Memory B cell (primary cell): Measurements from ENCODE around the gene RAB3IL1.
"Not testable (repeated sequence)": the region's sequence is repeated elsewhere in the genome, so short reads cannot be mapped to it uniquely, and the experiment has no call there.

ENCODE experiments used
- ATAC-seq: fragments of 150-1000 bp; cut with Tn5 transposase; 2 replicates; pipeline ENCODE4 v1.10.0; 2021; ENCODE audit warnings: low read depth, mild to moderate bottlenecking, moderate library complexity
- DNase-seq, 2 donors: peaks; one replicate each; pipeline ENCODE4 v3.0.0; 2022; ENCODE audit warnings: low spot score in 2 of 2
- H3K27ac Mint-ChIP-seq: one replicate; pipeline ENCODE4 v1.8.0; 2022; ENCODE audit warnings: mild to moderate bottlenecking, moderate library complexity, mixed read lengths
- H3K27me3 Mint-ChIP-seq: one replicate; pipeline ENCODE4 v1.8.0; 2022; ENCODE audit warnings: mixed read lengths
- H3K36me3 Mint-ChIP-seq: one replicate; pipeline ENCODE4 v1.8.0; 2022; ENCODE audit warnings: mild to moderate bottlenecking, mixed read lengths
- H3K4me1 Mint-ChIP-seq: one replicate; pipeline ENCODE4 v1.8.0; 2022; ENCODE audit warnings: mixed read lengths
- H3K4me3 Mint-ChIP-seq: one replicate; pipeline ENCODE4 v1.8.0; 2022; ENCODE audit warnings: mild to moderate bottlenecking, moderate library complexity, mixed read lengths
- H3K9me3 Mint-ChIP-seq: one replicate; pipeline ENCODE4 v1.8.0; 2022; ENCODE audit warnings: mixed read lengths

Gene RAB3IL1

GRCh38 chr11:61957021-61957770 lies 39.8 kb upstream of the RAB3IL1 start:
- ATAC-seq (no peak), DNase-seq (no peak)
- H3K27ac Mint-ChIP-seq = no peak overlapping the region

GRCh38 chr11:61956191-61957020 lies 39.0 kb upstream of the RAB3IL1 start:
- no peak overlapping the region for H3K4me3 Mint-ChIP-seq
- H3K36me3 Mint-ChIP-seq = peaks cover 4% of the 10 kb centered on the region
- H3K9me3 Mint-ChIP-seq = no peaks in the 10 kb centered on the region
- DNase-seq (no peak), ATAC-seq (no peak)
- peaks cover 4% of the 10 kb centered on the region for H3K27me3 Mint-ChIP-seq
- peaks cover 21% of the 10 kb centered on the region for H3K4me1 Mint-ChIP-seq
- H3K27ac Mint-ChIP-seq = no peak overlapping the region

More at GRCh38 chr11:61957021-61957770, 39.8 kb upstream of the RAB3IL1 start:
- Mint-ChIP-seq H3K4me1 (peaks cover 27% of the 10 kb centered on the region), H3K27me3 (peaks cover 2% of the 10 kb centered on the region), H3K9me3 (no peaks in the 10 kb centered on the region), H3K4me3 (no peak overlapping the region), H3K36me3 (peaks cover 4% of the 10 kb centered on the region)

GRCh38 chr11:61955422-61956135 lies 38.2 kb upstream of the RAB3IL1 start:
- peaks cover 4% of the 10 kb centered on the region for H3K27me3 Mint-ChIP-seq
- H3K4me3 Mint-ChIP-seq = peak overlapping the region; percentile 67
- H3K27ac Mint-ChIP-seq = no peak overlapping the region
- no peaks in the 10 kb centered on the region for H3K9me3 Mint-ChIP-seq
- peaks cover 23% of the 10 kb centered on the region for H3K4me1 Mint-ChIP-seq
- peaks cover 4% of the 10 kb centered on the region for H3K36me3 Mint-ChIP-seq
- ATAC-seq = peak; percentile 85
- DNase-seq = no peak

- H3K4me1 Mint-ChIP-seq = peaks cover 23% of the 10 kb centered on the region
- H3K27me3 Mint-ChIP-seq = peaks cover 4% of the 10 kb centered on the region
- DNase-seq (no peak), ATAC-seq (peak; percentile 36)
- peak overlapping the region; percentile 65 for H3K4me3 Mint-ChIP-seq
- no peak overlapping the region for H3K27ac Mint-ChIP-seq
- no peaks in the 10 kb centered on the region for H3K9me3 Mint-ChIP-seq
- H3K36me3 Mint-ChIP-seq = peaks cover 4% of the 10 kb centered on the region
These were observed 37.6 kb upstream of the RAB3IL1 start for GRCh38 chr11:61954851-61955421.

GRCh38 chr11:61954106-61954850 lies 36.9 kb upstream of the RAB3IL1 start:
- H3K4me3 Mint-ChIP-seq = no peak overlapping the region

GRCh38 chr11:61953632-61954031 lies 36.3 kb upstream of the RAB3IL1 start:
- peaks cover 16% of the 10 kb centered on the region for H3K4me1 Mint-ChIP-seq
- H3K9me3 Mint-ChIP-seq, H3K27ac Mint-ChIP-seq, ATAC-seq, H3K36me3 Mint-ChIP-seq, H3K27me3 Mint-ChIP-seq, H3K4me3 Mint-ChIP-seq, DNase-seq: not testable (repeated sequence)

More at GRCh38 chr11:61954106-61954850, 36.9 kb upstream of the RAB3IL1 start:
- Mint-ChIP-seq H3K4me1 (peaks cover 22% of the 10 kb centered on the region), H3K27ac (no peak overlapping the region), H3K9me3 (no peaks in the 10 kb centered on the region), H3K27me3 (peaks cover 4% of the 10 kb centered on the region), H3K36me3 (peaks cover 4% of the 10 kb centered on the region)
- no peak for ATAC-seq
- no peak for DNase-seq

- Mint-ChIP-seq H3K27ac (no peak overlapping the region), H3K4me1 (peaks cover 12% of the 10 kb centered on the region), H3K36me3 (no peaks in the 10 kb centered on the region), H3K9me3 (no peaks in the 10 kb centered on the region), H3K27me3 (peaks cover 4% of the 10 kb centered on the region), H3K4me3 (no peak overlapping the region)
- ATAC-seq (no peak), DNase-seq (no peak)
These were observed 35.5 kb upstream of the RAB3IL1 start for GRCh38 chr11:61952882-61953281.

- Mint-ChIP-seq H3K27ac (no peak overlapping the region), H3K36me3 (no peaks in the 10 kb centered on the region), H3K4me3 (no peak overlapping the region), H3K9me3 (no peaks in the 10 kb centered on the region), H3K4me1 (peaks cover 17% of the 10 kb centered on the region), H3K27me3 (peaks cover 4% of the 10 kb centered on the region)
- ATAC-seq (no peak), DNase-seq (no peak)
These were observed 34.2 kb upstream of the RAB3IL1 start for GRCh38 chr11:61951484-61952135.

GRCh38 chr11:61950035-61950547 lies 32.7 kb upstream of the RAB3IL1 start, which contains the start of gene BEST1:
BEST1 (plus strand) TSS chr11:61950351; CDS start chr11:61951807, 1,456 bp downstream.
- Mint-ChIP-seq H3K4me3 (no peak within 1 kb of the TSS), H3K4me1 (peaks cover 10% of the 10 kb centered on the region), H3K36me3 (no peaks in the 10 kb centered on the region), H3K27me3 (peaks cover 4% of the 10 kb centered on the region), H3K9me3 (no peaks in the 10 kb centered on the region), H3K27ac (no peak within 1 kb of the TSS)
- DNase-seq (no peak), ATAC-seq (no peak)

- H3K27me3 Mint-ChIP-seq = peaks cover 5% of the 10 kb centered on the region
- no peaks in the 10 kb centered on the region for H3K9me3 Mint-ChIP-seq
- peak; percentile 54 for ATAC-seq
- no peak overlapping the region for H3K27ac Mint-ChIP-seq
- H3K4me1 Mint-ChIP-seq = peaks cover 8% of the 10 kb centered on the region
- H3K36me3 Mint-ChIP-seq = no peaks in the 10 kb centered on the region
- no peak for DNase-seq
- H3K4me3 Mint-ChIP-seq = no peak overlapping the region
These were observed 32.0 kb upstream of the RAB3IL1 start for GRCh38 chr11:61949169-61950034.

- ATAC-seq (no peak), DNase-seq (no peak)
- Mint-ChIP-seq H3K27me3 (peaks cover 4% of the 10 kb centered on the region), H3K9me3 (no peaks in the 10 kb centered on the region), H3K4me1 (peaks cover 11% of the 10 kb centered on the region), H3K36me3 (no peaks in the 10 kb centered on the region), H3K4me3 (no peak overlapping the region), H3K27ac (no peak overlapping the region)
These were observed 31.1 kb upstream of the RAB3IL1 start for GRCh38 chr11:61948505-61948904.
